GM21529 (cell line): ENCODE results near the gene YIPF3.
"Not testable (repeated sequence)": the region's sequence is repeated elsewhere in the genome, so short reads cannot be mapped to it uniquely, and the experiment has no call there.

Experiments used
- ATAC-seq: cut with Tn5 transposase; IDR thresholded peaks from one replicate; pipeline ENCODE4 v1.9.1; 2021; ENCODE audit not compliant: unreplicated experiment

YIPF3 gene

DNA sequence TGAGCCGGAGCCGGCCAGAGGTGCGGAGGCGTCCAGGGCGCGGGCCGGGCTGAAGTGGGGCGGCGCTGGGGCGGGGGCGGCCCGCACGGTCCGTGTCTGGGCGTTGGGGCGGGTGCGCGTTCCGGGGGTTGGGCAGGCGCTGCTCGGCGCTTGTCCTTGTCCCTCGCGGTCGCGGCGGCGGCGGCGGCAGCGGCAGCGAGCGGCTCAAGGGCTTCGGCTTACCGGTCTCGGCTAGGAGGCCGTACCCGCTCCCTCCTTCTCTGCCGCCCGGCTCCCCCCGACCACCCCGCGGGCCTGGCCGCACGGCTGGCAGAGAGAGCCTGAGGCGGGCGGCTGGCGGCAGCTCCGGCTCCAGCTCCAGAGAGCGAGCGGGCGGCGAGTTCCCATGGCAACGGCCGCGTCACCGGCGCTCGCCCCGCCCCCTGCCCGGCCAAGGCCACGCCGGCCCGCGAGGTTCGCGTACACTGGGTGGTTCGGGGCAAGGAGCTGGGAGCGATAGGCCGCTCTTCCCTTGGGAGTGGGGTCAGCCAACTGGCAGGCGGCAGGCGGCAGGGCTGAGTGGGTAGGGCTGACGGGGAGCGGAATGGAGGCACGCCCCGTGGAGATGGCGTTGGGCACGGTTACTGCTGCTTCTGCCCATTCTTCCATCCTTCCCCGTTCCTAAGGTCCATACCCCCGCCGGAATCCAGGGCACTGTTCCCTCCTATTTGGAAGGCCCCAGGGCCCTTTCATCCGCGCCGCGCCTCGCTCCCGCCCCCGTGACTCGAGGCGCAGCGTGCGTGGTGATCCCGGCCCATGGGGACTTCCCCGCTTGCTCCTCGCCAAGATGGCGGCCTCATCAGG is 6.5 kb downstream of the YIPF3 start, which contains the start of gene LRRC73:
LRRC73 (minus strand) TSS at position 363 of the 843 bp plus-strand sequence. CDS start 561 bp downstream, outside the sequence.
- peak; percentile 52 for ATAC-seq

- ATAC-seq: peak; percentile 10
Observed at GRCh38 chr6:43509142-43509983, 7.4 kb downstream of the YIPF3 start.

- no peak for ATAC-seq
Observed at GRCh38 chr6:43508481-43509141, 8.1 kb downstream of the YIPF3 start.

DNA sequence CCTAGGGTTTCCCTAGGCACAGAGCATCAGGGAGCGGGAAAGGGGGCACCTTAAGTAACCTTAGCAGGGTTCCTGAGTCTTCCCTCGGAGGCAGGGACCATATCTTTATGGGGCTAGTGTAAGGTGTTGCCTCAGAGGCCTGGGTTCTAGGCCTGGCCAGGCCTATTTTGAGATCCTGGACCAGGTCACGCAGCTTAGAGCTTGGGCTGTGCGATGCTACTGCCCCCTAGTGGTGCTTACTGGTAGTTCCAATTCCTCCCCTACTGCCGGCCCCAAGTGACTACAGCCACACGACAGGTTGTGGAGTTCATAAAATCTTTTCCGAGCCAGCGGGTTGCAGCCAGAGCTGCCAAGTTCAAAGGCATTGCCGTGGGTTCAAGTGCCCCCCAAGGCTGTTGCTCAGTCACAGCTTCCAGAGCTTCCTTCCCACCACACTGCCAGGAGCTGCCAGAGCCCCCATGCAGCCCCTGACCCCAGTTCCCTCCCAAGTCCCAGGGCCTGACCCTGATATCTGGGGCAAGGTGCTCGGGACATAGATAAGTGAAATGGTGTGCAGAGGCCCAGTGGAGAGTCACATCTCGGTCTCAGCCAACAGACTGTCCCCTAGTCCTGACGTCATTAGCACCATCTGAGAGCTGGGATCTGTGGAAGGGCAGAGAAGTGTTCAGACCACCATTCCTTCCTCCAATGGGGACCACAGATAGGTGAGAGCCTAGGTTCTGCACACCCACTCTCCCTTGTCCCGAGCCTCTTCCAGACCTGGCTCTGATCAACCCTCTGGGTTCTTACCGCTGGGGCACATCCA is 9.9 kb downstream of the YIPF3 start:
- peak; percentile 49 for ATAC-seq

DNA sequence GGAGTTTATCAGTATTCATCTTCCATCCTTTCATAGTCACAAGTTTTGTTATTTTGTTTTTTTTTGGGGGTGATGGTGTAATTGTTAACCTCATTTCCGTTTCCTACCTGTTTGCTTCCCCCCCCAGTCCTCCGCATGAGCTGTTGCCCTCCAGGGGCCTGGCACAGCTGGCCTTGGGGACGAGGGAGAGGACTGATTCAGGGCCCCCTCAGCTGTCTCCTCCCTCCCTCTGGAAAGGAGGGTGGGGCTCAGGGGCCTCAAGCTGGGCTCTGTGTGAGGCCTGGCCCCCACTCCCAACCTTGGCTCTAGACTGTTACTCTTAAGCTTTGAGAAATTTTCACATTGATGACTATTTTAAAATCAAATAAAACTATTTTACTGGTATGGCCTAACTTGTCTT is 10.6 kb downstream of the YIPF3 start:
- no peak for ATAC-seq

DNA sequence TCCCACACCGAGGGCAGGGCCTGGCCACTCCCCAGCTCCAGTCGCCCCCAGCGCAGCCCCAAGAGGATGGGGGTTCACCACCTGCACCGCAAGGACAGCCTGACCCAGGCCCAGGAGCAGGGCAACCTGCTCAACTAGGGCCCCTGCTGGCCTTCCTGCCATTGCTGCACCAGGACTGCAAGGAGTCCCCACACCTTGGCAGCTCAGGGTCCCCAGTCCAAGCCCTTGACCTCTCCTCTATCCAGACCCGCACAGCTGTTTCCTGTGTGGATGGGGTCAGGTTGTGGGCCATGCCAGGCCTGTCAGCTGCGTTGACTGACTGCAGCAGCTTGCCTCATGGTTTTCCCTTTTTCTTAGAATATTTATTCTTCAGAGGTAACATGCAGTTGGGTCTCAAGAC is 11.0 kb downstream of the YIPF3 start:
- ATAC-seq: no peak

DNA sequence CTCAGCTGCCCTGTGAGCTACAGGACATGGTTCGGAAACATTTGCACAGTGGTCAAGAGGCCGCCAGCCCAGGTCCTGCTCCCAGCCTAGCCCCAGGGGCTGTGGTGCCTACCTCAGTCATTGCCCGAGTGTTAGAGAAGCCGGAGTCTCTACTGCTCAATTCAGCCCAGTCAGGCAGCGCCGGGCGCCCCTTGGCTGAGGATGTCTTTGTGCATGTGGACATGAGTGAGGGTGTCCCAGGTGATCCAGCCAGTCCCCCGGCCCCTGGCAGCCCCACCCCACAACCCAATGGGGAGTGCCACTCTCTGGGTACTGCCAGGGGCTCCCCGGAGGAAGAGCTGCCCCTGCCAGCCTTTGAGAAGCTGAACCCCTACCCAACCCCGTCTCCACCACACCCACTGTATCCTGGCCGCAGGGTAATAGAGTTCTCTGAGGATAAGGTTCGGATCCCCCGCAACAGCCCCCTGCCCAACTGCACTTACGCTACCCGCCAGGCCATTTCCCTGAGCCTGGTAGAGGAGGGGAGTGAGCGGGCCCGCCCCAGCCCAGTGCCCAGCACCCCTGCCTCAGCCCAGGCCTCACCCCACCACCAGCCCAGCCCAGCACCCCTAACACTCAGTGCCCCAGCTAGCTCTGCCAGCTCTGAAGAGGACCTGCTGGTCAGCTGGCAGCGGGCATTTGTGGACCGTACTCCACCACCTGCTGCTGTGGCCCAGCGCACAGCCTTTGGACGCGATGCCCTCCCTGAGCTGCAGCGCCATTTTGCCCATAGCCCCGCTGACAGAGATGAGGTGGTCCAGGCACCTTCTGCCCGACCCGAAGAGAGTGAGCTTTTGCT is 11.8 kb downstream of the YIPF3 start:
- ATAC-seq: no peak

- no peak for ATAC-seq
Observed at GRCh38 chr6:43503443-43503842, 13.3 kb downstream of the YIPF3 start.

DNA sequence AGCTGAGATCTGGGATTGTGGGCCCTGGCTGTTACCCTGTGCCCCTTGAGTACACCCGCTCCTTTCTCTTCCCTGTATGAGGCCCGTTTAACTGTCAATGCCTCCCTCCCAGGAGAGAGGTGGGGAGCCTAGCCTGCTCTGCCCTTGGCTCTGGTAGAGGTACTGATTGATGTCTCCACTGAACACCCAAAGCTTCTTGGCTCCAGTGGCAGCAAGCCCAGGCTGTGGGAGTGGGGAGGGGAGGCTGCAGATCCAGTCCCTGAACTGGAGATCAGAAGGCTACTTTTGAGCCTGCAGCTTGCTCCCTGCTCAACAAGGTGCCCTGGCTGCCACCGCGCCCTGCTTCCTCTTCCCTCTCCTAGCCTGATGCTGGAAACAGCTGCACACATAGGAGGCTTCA is 14.1 kb downstream of the YIPF3 start:
- ATAC-seq: no peak

- ATAC-seq: no peak
Observed at GRCh38 chr6:43500921-43501320, 15.8 kb downstream of the YIPF3 start.

- no peak for ATAC-seq
Observed at GRCh38 chr6:43499028-43499815, 17.5 kb downstream of the YIPF3 start.

- not testable (repeated sequence) for ATAC-seq
Observed at GRCh38 chr6:43498291-43498690, 18.4 kb downstream of the YIPF3 start.

DNA sequence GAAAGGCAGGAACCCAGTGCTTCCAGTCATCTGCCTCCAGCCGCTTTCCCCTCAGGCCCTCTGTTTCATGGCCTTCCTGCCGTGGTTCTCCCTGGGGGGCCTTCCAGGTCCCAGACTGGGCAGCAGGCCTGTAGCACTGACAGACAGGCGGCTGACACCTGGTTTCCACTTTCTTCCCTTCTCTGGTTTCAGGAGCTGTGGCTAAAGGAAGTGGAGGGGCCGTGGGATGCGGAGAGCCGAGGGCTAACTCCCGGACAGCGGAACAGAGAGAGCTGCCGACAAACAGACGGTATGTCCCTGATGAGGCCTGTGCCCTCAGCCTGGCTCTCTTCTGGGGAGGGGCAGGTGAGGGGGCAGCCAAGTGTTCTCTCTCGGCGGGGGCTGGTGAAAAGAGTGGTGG is 19.0 kb downstream of the YIPF3 start:
- no peak for ATAC-seq

- ATAC-seq: no peak
Observed at GRCh38 chr6:43497129-43497396, 19.7 kb downstream of the YIPF3 start.

DNA sequence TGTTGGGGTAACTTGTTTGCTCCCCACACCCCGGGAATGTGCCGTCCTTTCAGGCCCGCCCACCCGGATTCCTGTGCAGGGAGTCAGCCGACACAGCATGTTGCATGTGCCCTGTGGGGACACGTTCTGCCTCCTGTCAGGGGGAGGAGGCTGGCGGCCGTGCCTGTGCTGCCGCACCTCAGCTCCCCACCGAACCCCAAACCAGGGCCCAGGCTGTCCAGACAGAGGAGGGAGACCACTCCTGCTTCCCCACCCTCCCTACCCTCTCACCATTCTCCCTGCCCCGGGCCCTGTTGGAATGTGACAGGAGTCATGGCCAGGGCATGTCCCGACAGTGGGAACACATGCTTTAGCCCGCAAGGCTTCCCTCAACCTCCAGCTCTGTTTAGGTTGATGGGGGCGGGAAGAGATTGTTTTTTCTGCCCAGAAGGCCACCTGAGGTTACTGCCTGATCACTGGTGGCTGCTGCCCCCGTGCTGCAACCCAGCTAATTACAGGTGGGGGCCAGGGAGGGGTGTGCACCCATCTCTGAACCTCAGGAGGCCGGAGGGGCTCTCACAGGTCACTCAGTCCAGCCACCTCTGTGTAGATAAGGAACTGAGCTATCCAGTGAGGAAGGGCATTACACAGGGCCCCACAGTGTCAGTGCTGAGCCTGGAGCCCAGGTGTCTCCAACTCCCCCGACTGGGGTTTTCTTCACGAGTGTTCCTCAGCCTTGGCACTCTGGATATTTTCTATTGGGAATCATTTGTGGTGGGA is 20.2 kb downstream of the YIPF3 start:
- no peak for ATAC-seq

- ATAC-seq: no peak
Observed at GRCh38 chr6:43495409-43495941, 21.3 kb downstream of the YIPF3 start.

- ATAC-seq: no peak
Observed at GRCh38 chr6:43494766-43495165, 22.0 kb downstream of the YIPF3 start.

DNA sequence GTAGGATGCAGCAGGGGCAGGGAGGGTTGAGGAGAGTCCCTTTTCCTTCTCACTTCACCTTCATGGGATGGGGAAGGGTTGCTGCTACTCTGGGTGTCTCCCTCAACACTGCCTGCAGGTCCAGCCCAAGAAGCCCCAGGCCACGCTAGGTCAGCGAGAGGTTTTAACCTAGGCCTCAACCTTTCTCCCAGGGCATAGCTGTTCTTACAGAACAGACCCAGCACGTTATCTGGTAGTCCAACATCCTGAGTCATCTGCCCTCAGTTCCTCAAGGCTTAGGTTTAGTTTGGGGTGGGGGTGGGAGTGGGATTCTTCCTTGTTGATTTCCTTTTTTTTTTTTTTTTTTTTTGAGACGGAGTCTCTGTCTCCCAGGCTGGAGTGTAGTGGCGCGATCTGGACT is 22.4 kb downstream of the YIPF3 start:
- no peak for ATAC-seq
